ENCODE measurements around the gene PRAC1. TPM values are rescaled to one million over a fixed set of nuclear protein-coding genes. Genes with fewer than 3 reads are reported as not detected.

Gene PRAC1
- total RNA-seq, 4 donors from 2014 or later = not detected

DNA sequence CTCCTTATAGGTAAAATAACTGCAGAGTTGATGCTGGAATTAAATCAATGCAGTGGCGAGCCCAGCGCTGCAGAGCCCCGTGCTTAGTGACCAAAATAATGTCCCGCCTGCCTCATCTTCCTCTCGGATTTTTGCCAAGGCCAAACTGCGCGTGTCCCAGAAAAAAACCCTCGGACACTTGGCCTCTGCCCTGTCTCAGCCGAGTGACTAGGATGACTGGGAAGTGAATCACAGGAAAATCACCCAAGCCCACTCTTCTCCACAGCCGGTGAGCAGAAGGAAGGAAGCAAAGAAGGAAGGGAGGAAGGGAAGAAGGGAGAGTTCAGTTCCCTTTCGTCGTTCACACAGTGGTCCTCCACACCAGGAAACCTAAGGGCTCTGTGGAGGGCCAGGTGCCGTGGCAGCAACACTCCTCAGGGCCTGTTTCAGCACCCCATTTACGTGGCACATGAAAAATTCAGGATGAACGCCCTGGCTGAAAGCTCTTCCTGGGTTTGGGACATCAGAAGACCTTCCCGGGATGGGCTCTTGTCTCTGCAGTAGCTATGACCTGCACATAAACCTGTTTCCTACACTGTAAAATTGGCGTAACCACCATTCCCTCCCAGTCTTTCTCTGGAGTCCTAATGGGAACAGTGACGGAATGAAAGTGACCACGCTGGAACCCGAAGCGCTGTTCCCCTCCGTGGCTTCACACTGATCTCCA lies 31.6 kb upstream of the PRAC1 start:
- H3K4me3 ChIP-seq (ENCODE audit: low read depth, poor library complexity, severe bottlenecking) = no peak overlapping the region
- intact Hi-C loops (cut with DNase I; ENCODE audit: low total_unique reads) = no loop called here
- no peak for DNase-seq (ENCODE audit: low spot score in 2 of 2)
- 13 to 23% methylated on average over 22 of the region's 22 CpGs for WGBS, 2 donors
- no peak for TF ChIP-seq POLR2A (IDR thresholded peaks at IDR 0.05)
- TF ChIP-seq, protein P1, sequence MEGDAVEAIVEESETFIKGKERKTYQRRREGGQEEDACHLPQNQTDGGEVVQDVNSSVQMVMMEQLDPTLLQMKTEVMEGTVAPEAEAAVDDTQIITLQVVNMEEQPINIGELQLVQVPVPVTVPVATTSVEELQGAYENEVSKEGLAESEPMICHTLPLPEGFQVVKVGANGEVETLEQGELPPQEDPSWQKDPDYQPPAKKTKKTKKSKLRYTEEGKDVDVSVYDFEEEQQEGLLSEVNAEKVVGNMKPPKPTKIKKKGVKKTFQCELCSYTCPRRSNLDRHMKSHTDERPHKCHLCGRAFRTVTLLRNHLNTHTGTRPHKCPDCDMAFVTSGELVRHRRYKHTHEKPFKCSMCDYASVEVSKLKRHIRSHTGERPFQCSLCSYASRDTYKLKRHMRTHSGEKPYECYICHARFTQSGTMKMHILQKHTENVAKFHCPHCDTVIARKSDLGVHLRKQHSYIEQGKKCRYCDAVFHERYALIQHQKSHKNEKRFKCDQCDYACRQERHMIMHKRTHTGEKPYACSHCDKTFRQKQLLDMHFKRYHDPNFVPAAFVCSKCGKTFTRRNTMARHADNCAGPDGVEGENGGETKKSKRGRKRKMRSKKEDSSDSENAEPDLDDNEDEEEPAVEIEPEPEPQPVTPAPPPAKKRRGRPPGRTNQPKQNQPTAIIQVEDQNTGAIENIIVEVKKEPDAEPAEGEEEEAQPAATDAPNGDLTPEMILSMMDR (IDR thresholded peaks at IDR 0.05) = no peak

DNA sequence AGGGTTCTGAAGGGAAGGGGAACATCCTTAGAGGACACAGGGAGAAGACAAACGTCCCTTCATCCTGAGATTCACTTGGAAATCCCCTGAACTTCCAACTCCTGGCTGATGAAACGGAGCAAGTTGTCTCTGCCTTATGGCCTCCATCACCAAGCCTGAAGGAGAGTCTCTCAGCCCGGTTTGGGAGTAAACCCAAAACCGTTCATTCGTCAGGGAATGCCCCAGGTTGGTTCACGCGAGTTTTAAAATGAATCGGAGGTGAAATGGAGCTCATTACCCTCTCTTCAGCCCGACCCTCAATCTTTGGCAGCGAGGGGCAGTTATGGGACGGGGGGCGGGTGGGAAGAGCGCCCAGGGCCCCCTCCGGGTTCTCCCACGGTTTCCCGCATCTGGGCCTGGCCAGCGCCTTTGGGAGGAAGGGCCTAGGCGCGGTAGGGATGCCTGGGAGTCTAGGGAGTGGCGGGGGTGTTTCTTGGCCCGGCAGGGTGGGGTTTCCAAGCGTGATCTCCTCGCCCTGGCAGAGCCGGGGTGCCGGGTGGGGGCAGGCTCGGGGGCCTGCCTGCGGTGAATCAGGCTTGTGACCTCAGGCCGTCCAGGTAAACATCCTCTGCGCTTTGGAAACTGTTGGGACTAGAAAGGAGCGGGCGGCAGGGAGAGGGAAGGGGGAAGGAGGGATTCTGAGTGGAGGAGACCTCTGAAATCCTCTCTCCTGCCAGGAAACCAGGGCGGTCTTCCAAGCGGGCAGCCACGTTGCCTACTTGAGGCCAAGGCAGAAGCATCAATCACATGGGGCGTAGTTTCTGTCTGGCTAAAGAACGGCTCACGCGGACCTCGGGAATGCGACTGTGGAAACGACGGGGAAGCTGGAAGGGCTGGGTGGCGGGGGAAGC lies 30.3 kb upstream of the PRAC1 start:
- TF ChIP-seq POLR2A (IDR thresholded peaks at IDR 0.05) = no peak
- TF ChIP-seq, protein P1 (IDR thresholded peaks at IDR 0.05) = no peak
- no peak overlapping the region for H3K4me3 ChIP-seq (ENCODE audit: low read depth, poor library complexity, severe bottlenecking)
- 7 to 8% methylated on average over 41 to 43 of the region's 43 CpGs for WGBS, 2 donors
- DNase-seq (ENCODE audit: low spot score in 2 of 2) = no peak
- intact Hi-C loops (cut with DNase I; ENCODE audit: low total_unique reads) = no loop called here

DNA sequence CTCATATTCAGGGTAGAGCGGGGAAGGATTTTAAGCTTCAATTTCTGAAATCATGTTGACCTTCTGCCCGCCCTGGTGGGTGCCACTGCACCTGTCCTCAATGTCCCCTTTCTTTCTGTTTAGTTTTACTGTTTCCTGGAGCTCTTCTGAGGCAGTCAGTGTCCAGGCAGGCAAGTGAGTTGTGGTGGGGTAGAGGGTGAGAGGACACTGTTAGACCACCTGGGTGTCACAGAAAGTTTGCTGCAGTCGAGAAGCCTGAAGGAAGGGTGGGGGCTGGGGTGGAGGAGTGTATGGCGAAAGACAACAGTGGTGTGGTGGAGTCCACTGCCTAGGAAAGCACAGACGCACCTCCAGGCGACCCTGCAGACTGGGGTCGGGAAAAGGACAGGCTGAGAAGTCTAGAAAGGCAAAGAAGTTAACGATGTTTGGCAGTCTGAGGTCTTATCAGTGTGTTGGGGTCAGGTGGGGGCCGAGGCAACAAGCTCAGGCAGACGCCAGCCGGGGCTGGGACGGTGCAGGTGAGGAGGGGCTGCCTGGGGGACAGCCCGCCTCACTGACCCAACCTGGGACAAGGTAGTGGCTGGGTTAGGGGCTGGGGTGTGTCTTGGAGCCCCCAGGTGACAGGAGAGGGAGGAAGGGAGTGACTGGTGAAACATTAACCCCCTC lies 29.5 kb upstream of the PRAC1 start:
- DNase-seq (ENCODE audit: low spot score in 2 of 2) = no peak
- TF ChIP-seq POLR2A (IDR thresholded peaks at IDR 0.05) = no peak
- TF ChIP-seq, protein P1 (IDR thresholded peaks at IDR 0.05) = no peak
- WGBS, 2 donors = 10 to 11% methylated on average over 13 of the region's 13 CpGs
- intact Hi-C loops (cut with DNase I; ENCODE audit: low total_unique reads) = no loop called here
- H3K4me3 ChIP-seq (ENCODE audit: low read depth, poor library complexity, severe bottlenecking) = no peak overlapping the region

DNA sequence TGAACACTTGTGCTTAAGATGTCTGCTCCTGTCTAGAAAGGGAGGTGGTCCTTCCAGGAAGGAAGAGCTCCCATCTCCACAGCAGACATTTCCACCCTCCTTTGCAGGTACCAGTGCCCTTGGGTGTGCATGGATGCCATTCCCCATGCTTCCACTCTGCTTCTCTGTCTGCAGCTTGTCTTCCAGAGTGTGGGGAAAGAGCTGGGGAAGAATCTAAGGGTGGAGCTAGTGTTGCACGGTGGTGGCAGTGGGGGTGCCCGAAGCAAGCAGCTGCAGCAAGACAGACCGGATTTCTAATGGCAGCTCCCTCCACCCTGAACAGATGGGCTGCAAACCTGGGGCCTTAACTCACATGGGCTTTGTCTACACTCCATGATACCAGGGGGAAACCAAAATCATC lies 28.9 kb upstream of the PRAC1 start:
- intact Hi-C loops (cut with DNase I; ENCODE audit: low total_unique reads) = no loop called here
- 0 to 4% methylated on average over 3 of the region's 3 CpGs for WGBS, 2 donors
- H3K4me3 ChIP-seq (ENCODE audit: low read depth, poor library complexity, severe bottlenecking) = no peak overlapping the region
- DNase-seq (ENCODE audit: low spot score in 2 of 2) = no peak
- no peak for TF ChIP-seq POLR2A (IDR thresholded peaks at IDR 0.05)
- TF ChIP-seq, protein P1 (IDR thresholded peaks at IDR 0.05) = no peak

DNA sequence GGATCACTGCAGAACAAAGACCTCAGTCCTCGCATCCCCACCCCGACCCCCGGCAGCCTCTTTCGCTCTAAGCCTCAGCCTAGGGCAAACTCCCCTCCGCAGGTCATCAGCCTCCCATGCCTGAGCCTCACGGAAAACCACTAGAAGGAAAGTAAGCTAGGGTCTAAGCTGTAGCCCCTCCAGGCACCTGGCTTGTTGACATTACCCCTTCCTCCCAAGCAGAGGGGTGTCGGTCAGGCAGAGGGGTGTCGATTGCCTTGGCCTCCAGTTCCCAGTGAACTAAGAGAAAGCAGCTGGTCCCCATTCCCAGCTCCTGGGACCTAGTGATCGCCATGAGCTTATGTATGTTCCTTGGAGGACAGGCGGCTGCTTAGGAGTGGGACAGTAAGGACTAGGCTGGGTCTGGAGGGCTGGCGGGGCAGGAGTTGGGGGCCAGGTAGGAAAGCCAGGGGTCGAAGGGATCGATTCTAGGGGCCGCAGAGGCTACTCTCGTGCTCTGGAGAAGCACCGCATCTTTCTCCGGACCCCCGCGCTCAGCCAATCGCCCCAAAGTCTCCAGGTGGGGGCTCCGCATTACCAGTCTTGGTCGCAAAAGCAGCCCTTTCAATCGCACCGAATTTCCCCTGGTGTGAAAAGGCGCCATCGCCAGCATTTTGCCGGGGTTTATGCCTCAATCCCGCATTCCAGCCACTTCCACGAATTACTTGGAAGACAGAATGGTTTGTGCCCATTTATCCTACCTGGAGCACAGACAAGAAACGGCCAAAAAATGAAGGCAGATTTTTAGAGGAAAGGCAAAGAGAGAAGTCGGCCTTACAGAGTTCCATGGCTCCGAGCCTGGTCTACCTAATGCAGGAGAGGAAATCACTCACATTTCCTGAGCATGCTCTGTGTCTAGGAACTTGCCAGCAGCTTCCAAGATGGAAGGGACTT lies 27.6 kb upstream of the PRAC1 start:
- H3K4me3 ChIP-seq (ENCODE audit: low read depth, poor library complexity, severe bottlenecking) = no peak overlapping the region
- TF ChIP-seq POLR2A (IDR thresholded peaks at IDR 0.05) = no peak
- TF ChIP-seq, protein P1 (IDR thresholded peaks at IDR 0.05) = no peak
- 13 to 14% methylated on average over 32 of the region's 32 CpGs for WGBS, 2 donors
- intact Hi-C loops (cut with DNase I; ENCODE audit: low total_unique reads) = no loop called here
- no peak for DNase-seq (ENCODE audit: low spot score in 2 of 2)
